B cell (primary cell): Measurements from ENCODE around the gene RNF103. TPM values are rescaled to one million over a fixed set of nuclear protein-coding genes. Genes with fewer than 3 reads are reported as not detected.

Experiments used
- ATAC-seq: fragments of 200-7000 bp; cut with Tn5 transposase; one replicate; pipeline ENCODE4 v1.10.0; 2021; ENCODE audit warnings: low read depth, mild to moderate bottlenecking, moderate number of reproducible peaks, moderate library complexity
- CTCF ChIA-PET: fragments of 350-600 bp; sonication (Branson Sonifier 250); formaldehyde crosslinking; loops from one replicate; lab custom pipeline; 2021; ENCODE audit warnings: antibody characterized with exemption, inconsistent platforms; lab: Charles Lee
- POLR2A ChIA-PET: fragments of 350-600 bp; sonication (Branson Sonifier 250); formaldehyde crosslinking; loops from one replicate; lab custom pipeline; 2021; ENCODE audit warnings: antibody characterized with exemption; lab: Charles Lee
- DNase-seq: peaks from one replicate; pipeline ENCODE4 v3.0.0; 2013
- H2AFZ ChIP-seq: 2 replicates; pipeline ENCODE4 v1.6.1; 2012; ENCODE audit warnings: mild to moderate bottlenecking, low read depth, low read length; ENCODE audit not compliant: insufficient read depth, poor library complexity, severe bottlenecking
- H3K27ac ChIP-seq, 2 donors: 1 replicate in 1 of 2; 2 replicates in 1 of 2; pipeline ENCODE4 v1.5.1; 2012 to 2013; ENCODE audit warnings: low read length in 2 of 2, mild to moderate bottlenecking in 2 of 2, moderate library complexity in 1 of 2
- H3K27me3 ChIP-seq, 4 experiments: fragments of 200-600 bp in 1 of 4; sonication (generic) in 1 of 4; replicated peaks in 1 of 4; 1 replicate in 2 of 4; 2 replicates in 2 of 4; pipeline versions ENCODE4 v1.6.1 to v1.7.0; 2013 to 2016; ENCODE audit warnings: low read length in 3 of 4, mild to moderate bottlenecking in 2 of 4, mixed read lengths in 1 of 4, moderate library complexity in 1 of 4; ENCODE audit not compliant: insufficient read depth in 4 of 4, control insufficient read depth in 3 of 4; ENCODE audit errors: control extremely low read depth in 1 of 4
- H3K36me3 ChIP-seq, 2 experiments: replicated peaks in 1 of 2; 1 replicate in 1 of 2; 2 replicates in 1 of 2; pipeline versions ENCODE4 v1.6.1 to v1.7.1; 2013; ENCODE audit warnings: low read length in 1 of 2; ENCODE audit not compliant: insufficient read depth in 2 of 2, control insufficient read depth in 1 of 2; ENCODE audit errors: control extremely low read depth in 1 of 2, extremely low read depth in 1 of 2
- H3K4me1 ChIP-seq, 2 donors: fragments of 200-600 bp in 1 of 2; sonication (generic) in 1 of 2; 1 replicate in 1 of 2; 2 replicates in 1 of 2; pipeline versions ENCODE4 v1.5.1 to v1.6.1; 2013 to 2017; ENCODE audit warnings: low read length in 2 of 2; ENCODE audit not compliant: control insufficient read depth in 2 of 2, insufficient read depth in 2 of 2
- H3K4me2 ChIP-seq: replicated peaks from 2 replicates; pipeline ENCODE3; 2012; ENCODE audit warnings: mild to moderate bottlenecking, low read depth, low read length; ENCODE audit not compliant: poor library complexity, severe bottlenecking
- H3K4me3 ChIP-seq, 5 experiments: fragments of 200-600 bp in 1 of 5; sonication (generic) in 1 of 5; 1 replicate in 3 of 5; 2 replicates in 2 of 5; pipeline versions ENCODE4 v1.5.1 to v1.7.0; 2011 to 2016; ENCODE audit warnings: low read length in 4 of 5, mild to moderate bottlenecking in 4 of 5, low read depth in 2 of 5, control low read depth in 1 of 5, moderate library complexity in 1 of 5; ENCODE audit not compliant: insufficient read depth in 1 of 5; ENCODE audit errors: control extremely low read depth in 1 of 5, extremely low read depth in 1 of 5
- H3K79me2 ChIP-seq: fragments of 200-600 bp; sonication (generic); one replicate; pipeline ENCODE4 v1.6.0; 2016; ENCODE audit warnings: low read length; ENCODE audit not compliant: control insufficient read depth, insufficient read depth
- H3K9ac ChIP-seq: fragments of 200-600 bp; sonication (generic); 2 replicates; pipeline ENCODE4 v1.6.1; 2017; ENCODE audit warnings: mild to moderate bottlenecking, low read length, moderate library complexity
- H3K9me3 ChIP-seq, 3 donors: one replicate each; pipeline versions ENCODE4 v1.6.1 to v1.7.1; 2013; ENCODE audit warnings: low read length in 2 of 3; ENCODE audit not compliant: control insufficient read depth in 2 of 3, insufficient read depth in 1 of 3; ENCODE audit errors: control extremely low read depth in 1 of 3
- H4K20me1 ChIP-seq: 2 replicates; pipeline ENCODE4 v1.6.0; 2012; ENCODE audit warnings: mild to moderate bottlenecking, low read length; ENCODE audit not compliant: insufficient read depth, control insufficient read depth, poor library complexity, severe bottlenecking
- H3K27ac Mint-ChIP-seq: one replicate; pipeline ENCODE4 v1.8.0; 2021; ENCODE audit warnings: mixed read lengths
- H3K27me3 Mint-ChIP-seq: one replicate; pipeline ENCODE4 v1.8.0; 2021; ENCODE audit warnings: mixed read lengths
- H3K4me1 Mint-ChIP-seq: one replicate; pipeline ENCODE4 v1.8.0; 2021; ENCODE audit warnings: mixed read lengths
- H3K4me3 Mint-ChIP-seq: one replicate; pipeline ENCODE4 v1.8.0; 2021; ENCODE audit warnings: mixed read lengths
- H3K9me3 Mint-ChIP-seq: one replicate; pipeline ENCODE4 v1.8.0; 2022; ENCODE audit warnings: mixed read lengths; ENCODE audit not compliant: insufficient read depth
- EZH2 ChIP-seq: IDR thresholded peaks from 2 replicates; pipeline ENCODE4 v1.6.1; 2012; ENCODE audit warnings: borderline replicate concordance, low read depth, mild to moderate bottlenecking, moderate library complexity, low read length; ENCODE audit not compliant: insufficient read depth, poor library complexity, severe bottlenecking
- WGBS: methylation state at CpG from one replicate; pipeline ENCODE4 v1.1.5; 2013; ENCODE audit warnings: missing lambda C conversion rate; ENCODE audit not compliant: insufficient coverage; 5-methylcytosine and 5-hydroxymethylcytosine counted together
- intact Hi-C: fragments of 100-400 bp; cut with micrococcal nuclease; formaldehyde crosslinking; loops from one replicate; pipeline ENCODE4 v1.10.0; 2022
- polyA plus RNA-seq: library from polyadenylated mRNA; depleted of rRNA; stranded (reverse); fragments of >200 nt; gene quantifications from 2 replicates; pipeline ENCODE4 v1.2.3, GENCODE V29; 2012
- total RNA-seq, 2 donors: library from RNA; stranded (reverse); fragments of 120-200 nt in 1 of 2; gene quantifications; 1 replicate in 1 of 2; 2 replicates in 1 of 2; pipeline versions ENCODE4 v1.2.3 to v1.2.4, GENCODE V29; 2013 to 2022
- TF ChIP-seq, protein P1 (sequence below): fragments of 200-600 bp; IDR thresholded peaks from one replicate; pipeline ENCODE4 v1.8.0; 2022; ENCODE audit warnings: antibody characterized with exemption, mild to moderate bottlenecking

The RNF103 gene
- total and polyA plus RNA-seq, 2 donors (not counting 1 experiment from before 2014, with no cell fraction given), result 23.7 to 37.2 TPM

DNA sequence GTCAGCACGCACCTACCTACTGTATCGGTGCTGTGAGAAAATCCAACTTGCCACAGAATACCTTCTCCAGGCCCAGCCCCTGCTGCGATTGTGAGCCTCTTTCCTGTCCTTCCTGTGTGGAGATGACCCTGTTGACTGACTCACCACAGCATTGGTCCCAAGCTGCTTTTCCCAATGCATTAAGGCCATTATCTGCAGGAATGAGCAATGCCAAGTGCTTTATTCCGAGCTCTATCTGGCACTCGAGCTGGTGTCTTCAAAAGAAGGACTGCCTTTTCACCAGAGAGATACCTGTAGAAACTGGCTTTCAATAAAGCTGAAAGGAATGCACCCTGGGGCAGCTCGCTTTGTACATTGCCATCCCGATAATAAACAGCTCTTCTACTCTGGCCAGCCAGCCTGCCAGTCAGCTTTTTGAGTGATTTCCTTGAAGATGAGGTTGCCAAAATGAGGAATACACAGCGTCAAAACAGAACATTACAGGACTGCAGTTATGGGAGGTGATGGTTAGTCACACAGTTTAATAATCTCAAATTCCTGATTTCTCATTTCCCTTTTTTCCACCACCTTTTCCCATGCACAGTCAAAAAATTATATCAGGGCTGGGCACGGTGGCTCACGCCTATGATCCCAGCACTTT, 8.3 kb upstream of the RNF103 start:
- H3K9me3 ChIP-seq, result no peaks in the 10 kb centered on the region
- TF ChIP-seq EZH2, result no peak
- TF ChIP-seq, protein P1, sequence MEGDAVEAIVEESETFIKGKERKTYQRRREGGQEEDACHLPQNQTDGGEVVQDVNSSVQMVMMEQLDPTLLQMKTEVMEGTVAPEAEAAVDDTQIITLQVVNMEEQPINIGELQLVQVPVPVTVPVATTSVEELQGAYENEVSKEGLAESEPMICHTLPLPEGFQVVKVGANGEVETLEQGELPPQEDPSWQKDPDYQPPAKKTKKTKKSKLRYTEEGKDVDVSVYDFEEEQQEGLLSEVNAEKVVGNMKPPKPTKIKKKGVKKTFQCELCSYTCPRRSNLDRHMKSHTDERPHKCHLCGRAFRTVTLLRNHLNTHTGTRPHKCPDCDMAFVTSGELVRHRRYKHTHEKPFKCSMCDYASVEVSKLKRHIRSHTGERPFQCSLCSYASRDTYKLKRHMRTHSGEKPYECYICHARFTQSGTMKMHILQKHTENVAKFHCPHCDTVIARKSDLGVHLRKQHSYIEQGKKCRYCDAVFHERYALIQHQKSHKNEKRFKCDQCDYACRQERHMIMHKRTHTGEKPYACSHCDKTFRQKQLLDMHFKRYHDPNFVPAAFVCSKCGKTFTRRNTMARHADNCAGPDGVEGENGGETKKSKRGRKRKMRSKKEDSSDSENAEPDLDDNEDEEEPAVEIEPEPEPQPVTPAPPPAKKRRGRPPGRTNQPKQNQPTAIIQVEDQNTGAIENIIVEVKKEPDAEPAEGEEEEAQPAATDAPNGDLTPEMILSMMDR, result no peak
- CTCF ChIA-PET, result no interaction called here
- no peak for ATAC-seq
- no peak overlapping the region for H3K4me3 ChIP-seq
- H3K27me3 ChIP-seq, result peaks cover 0 to 2% (median 0%) of the 10 kb centered on the region in 4 experiments
- POLR2A ChIA-PET, result no interaction called here
- no peaks in the 10 kb centered on the region for H3K36me3 ChIP-seq
- no peak overlapping the region for H3K4me3 Mint-ChIP-seq
- no peaks in the 10 kb centered on the region for H3K4me1 ChIP-seq
- H3K4me2 ChIP-seq, result no peak overlapping the region
- 88% methylated on average over 4 of the region's 10 CpGs for WGBS
- no peak overlapping the region for H3K27ac ChIP-seq
- no peaks in the 10 kb centered on the region for H3K9me3 Mint-ChIP-seq
- no peaks in the 10 kb centered on the region for H3K79me2 ChIP-seq
- H3K9ac ChIP-seq, result no peak overlapping the region
- DNase-seq, result no peak
- H4K20me1 ChIP-seq, result no peaks in the 10 kb centered on the region
- H3K4me1 Mint-ChIP-seq, result no peaks in the 10 kb centered on the region
- no peaks in the 10 kb centered on the region for H3K27me3 Mint-ChIP-seq
- no peak overlapping the region for H2AFZ ChIP-seq
- intact Hi-C loops, result no loop called here
- no peak overlapping the region for H3K27ac Mint-ChIP-seq

DNA sequence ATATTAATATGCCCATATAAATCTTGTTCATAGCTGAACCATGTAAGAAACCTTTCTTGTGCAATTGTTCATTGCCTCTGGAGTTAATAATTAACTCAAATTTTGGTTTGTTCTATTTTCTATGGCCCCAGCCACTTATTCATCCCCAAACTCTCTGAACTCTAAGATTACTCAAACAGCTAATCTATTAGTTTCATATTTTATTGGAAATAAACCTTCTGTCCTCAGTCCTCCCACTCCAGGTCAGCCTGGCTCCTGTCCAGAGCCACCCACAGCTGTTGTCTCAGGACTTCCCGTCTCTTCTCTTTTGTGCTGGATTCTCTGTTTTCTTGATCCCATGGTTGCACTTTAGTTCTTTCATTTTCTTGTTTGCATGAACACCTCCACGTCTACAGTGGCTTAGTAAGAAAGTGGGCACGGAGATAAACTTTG, 4.4 kb upstream of the RNF103 start:
- H3K9ac ChIP-seq, result no peak overlapping the region
- CTCF ChIA-PET, result interaction anchor here (0.7 kb wide), 1 partner anchor 555 kb away, joined by 3 read pairs; no protein-coding TSS in a partner anchor
- TF ChIP-seq, protein P1, result no peak

More for the DNA sequence above, 4.4 kb upstream of the RNF103 start:
- DNase-seq (no peak), ATAC-seq (no peak)
- WGBS, result 83% methylated on average over 1 of the region's 3 CpGs
- Histone ChIP-seq H4K20me1 (no peaks in the 10 kb centered on the region), H3K79me2 (peaks cover under 1% of the 10 kb centered on the region), H3K27ac (no peak overlapping the region), H3K27me3 (peaks cover 0 to 2% (median 0%) of the 10 kb centered on the region in 4 experiments), H3K36me3 (no peaks in the 10 kb centered on the region), H2AFZ (no peak overlapping the region), H3K4me1 (peaks cover 3 to 6% of the 10 kb centered on the region in 2 donors), H3K4me2 (no peak overlapping the region), H3K9me3 (no peaks in the 10 kb centered on the region), H3K4me3 (no peak overlapping the region)
- intact Hi-C loops, result loop anchor here (10.0 kb wide), 1 partner anchor 1723 kb away; the partner anchor contains the start of gene TMSB10
- POLR2A ChIA-PET, result no interaction called here
- Mint-ChIP-seq H3K4me3 (no peak overlapping the region), H3K27me3 (no peaks in the 10 kb centered on the region), H3K27ac (no peak overlapping the region), H3K4me1 (peaks cover 5% of the 10 kb centered on the region), H3K9me3 (no peaks in the 10 kb centered on the region)
